Measurements from ENCODE around the gene HOXB9.

Gene HOXB9

DNA sequence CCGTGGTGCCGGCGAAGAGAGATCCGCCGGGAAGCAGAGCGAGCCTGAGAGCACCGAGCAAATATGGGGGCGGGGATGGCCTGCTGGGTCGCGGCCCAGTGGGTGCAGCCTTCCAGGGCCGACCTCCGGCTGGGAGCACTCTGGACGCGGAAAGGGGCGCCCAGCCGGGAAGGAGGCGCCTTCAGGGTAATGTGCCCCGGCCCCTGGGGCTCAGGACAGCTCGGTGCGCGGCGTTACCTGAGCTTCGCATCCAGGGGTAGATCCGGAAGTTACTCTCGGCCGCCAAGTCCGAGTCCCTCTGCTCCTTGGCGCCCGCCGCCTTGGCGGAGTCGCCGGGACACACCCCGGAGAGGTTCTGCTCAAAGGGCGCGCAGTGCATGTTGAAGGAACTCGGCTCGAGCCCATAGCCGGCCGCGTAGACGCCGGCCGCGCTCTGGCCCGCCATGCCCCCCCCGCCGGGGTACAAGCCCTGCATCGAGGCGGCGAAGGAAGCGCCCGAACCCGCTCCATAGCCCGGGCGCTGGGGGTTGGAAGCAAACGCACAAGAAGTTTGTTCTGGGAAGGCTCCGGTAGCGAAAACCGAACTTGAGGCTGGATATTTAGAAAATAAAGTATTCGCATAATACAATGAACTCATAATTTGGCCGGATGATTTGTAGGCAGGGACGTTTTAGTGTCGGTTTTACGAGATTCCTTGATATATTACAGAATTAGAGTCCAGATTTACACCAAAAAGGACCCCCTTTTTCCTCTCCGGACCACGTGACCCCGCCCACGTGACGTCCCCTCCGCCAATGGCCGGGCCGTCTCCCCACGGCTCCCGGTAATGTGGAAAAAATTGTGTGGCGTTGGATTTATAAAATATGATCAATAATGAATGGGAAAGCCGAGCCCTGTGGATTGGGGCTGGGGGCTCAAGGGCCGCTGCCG, 15.6 kb downstream of the HOXB9 start, which contains the start of gene HOXB7:
Gene HOXB7, minus strand, starts transcription at position 736 of the 930 bp plus-strand sequence. Its CDS starts 99 bp downstream, at position 637.
- Histone ChIP-seq H3K27ac (peak within 1 kb of the TSS; percentile 59), H3K36me3 (no peaks in the 10 kb centered on the region), H3K9me3 (ENCODE audit: severe bottlenecking) (no peaks in the 10 kb centered on the region), H3K4me3 (ENCODE audit: low read depth, low read length) (peak within 1 kb of the TSS; percentile 91), H3K27me3 (ENCODE audit: insufficient read depth, low read depth, severe bottlenecking) (peaks cover 72% of the 10 kb centered on the region)
- peak; percentile 78 for DNase-seq
- TF ChIP-seq CTCF (IDR thresholded peaks at IDR 0.05; ENCODE audit: low read depth, low read length) = no peak

GRCh38 chr17:48609759-48610281, 16.3 kb downstream of the HOXB9 start:
- Histone ChIP-seq H3K27me3 (ENCODE audit: insufficient read depth, low read depth, severe bottlenecking) (peaks cover 72% of the 10 kb centered on the region), H3K4me3 (ENCODE audit: low read depth, low read length) (peak overlapping the region; percentile 91), H3K9me3 (ENCODE audit: severe bottlenecking) (no peaks in the 10 kb centered on the region), H3K36me3 (no peaks in the 10 kb centered on the region), H3K27ac (peak overlapping the region; percentile 59)
- no peak for TF ChIP-seq CTCF (IDR thresholded peaks at IDR 0.05; ENCODE audit: low read depth, low read length)
- DNase-seq = peak; percentile 51

- no peak overlapping the region for H3K4me3 ChIP-seq (ENCODE audit: low read depth, low read length)
- no peaks in the 10 kb centered on the region for H3K36me3 ChIP-seq
- peaks cover 73% of the 10 kb centered on the region for H3K27me3 ChIP-seq (ENCODE audit: insufficient read depth, low read depth, severe bottlenecking)
- H3K27ac ChIP-seq = no peak overlapping the region
- H3K9me3 ChIP-seq (ENCODE audit: severe bottlenecking) = no peaks in the 10 kb centered on the region
- no peak for DNase-seq
- no peak for TF ChIP-seq CTCF (IDR thresholded peaks at IDR 0.05; ENCODE audit: low read depth, low read length)
Observed at GRCh38 chr17:48609033-48609432, 17.1 kb downstream of the HOXB9 start.

- DNase-seq = no peak
- Histone ChIP-seq H3K9me3 (ENCODE audit: severe bottlenecking) (no peaks in the 10 kb centered on the region), H3K27ac (no peak overlapping the region), H3K27me3 (ENCODE audit: insufficient read depth, low read depth, severe bottlenecking) (peaks cover 73% of the 10 kb centered on the region), H3K36me3 (no peaks in the 10 kb centered on the region), H3K4me3 (ENCODE audit: low read depth, low read length) (no peak overlapping the region)
- TF ChIP-seq CTCF (IDR thresholded peaks at IDR 0.05; ENCODE audit: low read depth, low read length) = no peak
Observed at GRCh38 chr17:48608494-48608834, 17.7 kb downstream of the HOXB9 start.

DNA sequence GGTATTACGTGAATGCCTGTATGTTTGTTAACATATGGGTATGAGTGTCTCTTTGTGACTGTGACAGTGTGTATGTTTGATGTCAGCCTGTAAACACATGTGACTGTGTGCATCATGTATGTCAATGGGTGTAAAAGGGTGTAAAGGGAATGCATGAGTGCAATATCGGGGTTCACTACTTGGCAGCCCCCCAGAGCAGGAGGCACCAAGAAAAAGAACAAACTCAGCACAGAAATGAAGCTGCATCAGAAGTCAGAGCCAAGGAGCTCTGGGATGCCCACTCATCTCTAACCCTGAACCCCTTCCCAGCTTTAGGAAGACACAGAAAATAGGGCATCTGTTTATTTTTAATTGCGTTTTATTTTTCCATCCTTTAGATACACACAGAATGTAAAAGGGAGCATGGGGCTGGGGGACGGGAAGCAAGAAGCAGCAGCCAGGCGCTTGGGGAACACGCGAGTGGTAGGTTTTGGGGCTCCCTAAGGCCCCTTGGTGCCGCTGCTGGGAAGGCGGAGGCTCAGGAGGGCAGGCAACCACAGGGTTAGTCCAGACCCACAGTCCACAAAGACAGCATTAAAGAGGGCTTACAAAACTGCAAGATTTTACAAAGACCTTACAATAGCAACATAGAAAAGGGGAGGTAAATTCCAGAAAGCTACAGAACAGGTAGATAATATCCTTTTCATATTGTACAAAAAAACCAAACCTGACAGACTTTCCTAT, 19.1 kb downstream of the HOXB9 start:
- Histone ChIP-seq H3K27me3 (ENCODE audit: insufficient read depth, low read depth, severe bottlenecking) (peaks cover 77% of the 10 kb centered on the region), H3K27ac (no peak overlapping the region), H3K36me3 (no peaks in the 10 kb centered on the region), H3K9me3 (ENCODE audit: severe bottlenecking) (peaks cover 5% of the 10 kb centered on the region), H3K4me3 (ENCODE audit: low read depth, low read length) (no peak overlapping the region)
- no peak for TF ChIP-seq CTCF (IDR thresholded peaks at IDR 0.05; ENCODE audit: low read depth, low read length)
- DNase-seq = no peak
